ENCODE measurements around the gene DCAKD. TPM values are rescaled to one million over a fixed set of nuclear protein-coding genes. Genes with fewer than 3 reads are reported as not detected.

Gene DCAKD
- total and polyA plus RNA-seq, 10 of the 15 experiments (the other 5 are each of a cell fraction or from before 2014, with no cell fraction given) = 11.6 to 62.7 (median 38.3) TPM

GRCh38 chr17:45063198-45063597 lies 11.8 kb upstream of the DCAKD start (continued):
- TF ChIP-seq EGR1 (IDR thresholded peaks at IDR 0.05; ENCODE audit: borderline replicate concordance in 1 of 2, low read depth in 2 of 2, low read length in 2 of 2) (no peak; a peak in 1 of 3 replicates), NBN (IDR thresholded peaks at IDR 0.05) (peak; percentile 92), NFYA (IDR thresholded peaks at IDR 0.05; ENCODE audit: borderline replicate concordance, low read depth, low read length) (no peak), IRF3 (IDR thresholded peaks at IDR 0.05) (no peak), MYC (IDR thresholded peaks at IDR 0.05; ENCODE audit: insufficient read depth, insufficient read length, insufficient replicate concordance, low read length, severe bottlenecking) (no peak), RAD51 (IDR thresholded peaks at IDR 0.05) (0 out of 2 replicates have a peak, but pooled peaks have one; percentile 33), BRCA1 (IDR thresholded peaks at IDR 0.05; ENCODE audit: low read depth, low read length) (no peak), POLR2A (IDR thresholded peaks at IDR 0.05; ENCODE audit: low read depth, low read length) (no peak), SMARCA5 (IDR thresholded peaks at IDR 0.05) (no peak), SRF (IDR thresholded peaks at IDR 0.05; ENCODE audit: low read depth in 2 of 2, low read length in 2 of 2) (peak in 1 of 2 experiments; percentile 66; a peak in 1 of 4 replicates), BCL3 (IDR thresholded peaks at IDR 0.05; ENCODE audit: borderline replicate concordance, insufficient read depth, low read depth, low read length, poor library complexity, severe bottlenecking) (peak; percentile 80), HDAC2 (IDR thresholded peaks at IDR 0.05) (no peak), ZNF622 (IDR thresholded peaks at IDR 0.05) (no peak), NFYB (IDR thresholded peaks at IDR 0.05; ENCODE audit: insufficient read depth, low read depth, low read length) (no peak), KLF5 (IDR thresholded peaks at IDR 0.05; ENCODE audit: partially characterized antibody) (no peak), ELK1 (IDR thresholded peaks at IDR 0.05; ENCODE audit: low read depth, low read length) (no peak), TBL1XR1 (IDR thresholded peaks at IDR 0.05; ENCODE audit: low read depth, low read length) (peak; percentile 94), PAX8 (IDR thresholded peaks at IDR 0.05) (no peak), ZNF384 (IDR thresholded peaks at IDR 0.05; ENCODE audit: borderline replicate concordance, low read depth, low read length) (no peak), SUZ12 (IDR thresholded peaks at IDR 0.05; ENCODE audit: unreplicated experiment) (no peak), RBBP5 (conservative IDR thresholded peaks at IDR 0.05) (no peak), HDGF (IDR thresholded peaks at IDR 0.05) (no peak), SREBF1 (IDR thresholded peaks at IDR 0.05; ENCODE audit: low read length) (no peak), CEBPZ (IDR thresholded peaks at IDR 0.05; ENCODE audit: low read depth, low read length) (no peak), POLR2AphosphoS5 (IDR thresholded peaks at IDR 0.05; ENCODE audit: low read length) (no peak)
